SK-N-SH (cell line): ENCODE data around the gene PLS3. TPM values are rescaled to one million over a fixed set of nuclear protein-coding genes. Genes with fewer than 3 reads are reported as not detected.

ENCODE experiments used
- CTCF ChIA-PET: fragments of 300-600, 350-600 bp; formaldehyde crosslinking; extraction: SDS; loops from one replicate; lab custom pipeline; 2021; lab: Yijun Ruan, JAX
- POLR2A ChIA-PET: fragments of 350-600 bp; sonication (Branson Sonifier 250); formaldehyde crosslinking; extraction: SDS; loops from one replicate; lab custom pipeline; 2020; ENCODE audit warnings: antibody characterized with exemption, inconsistent platforms; lab: Yijun Ruan, JAX
- DNase-seq: peaks from one replicate; pipeline ENCODE4 v3.0.0; 2012
- H2AFZ ChIP-seq: fragments of 200-600 bp; sonication (generic); 2 replicates; pipeline ENCODE4 v1.8.1; 2016; ENCODE audit warnings: antibody characterized with exemption, mild to moderate bottlenecking, low read depth
- H3F3A ChIP-seq: fragments of 200-600 bp; sonication (generic); replicated peaks from 2 replicates; pipeline ENCODE3; 2016; ENCODE audit warnings: antibody characterized with exemption, mild to moderate bottlenecking; ENCODE audit not compliant: insufficient read depth
- H3K27ac ChIP-seq, 2 experiments: fragments of 200-500 bp in 1 of 2; fragments of 200-600 bp in 1 of 2; sonication (Bioruptor generic) in 1 of 2; sonication (generic), shearing (Covaris generic) in 1 of 2; 2 replicates each; pipeline versions ENCODE4 v1.5.1 to v1.6.1; 2014 to 2016; ENCODE audit warnings: low read depth in 2 of 2, inconsistent platforms in 1 of 2, low read length in 1 of 2, mild to moderate bottlenecking in 1 of 2, mixed read lengths in 1 of 2
- H3K27me3 ChIP-seq: fragments of 200-600 bp; sonication (generic), shearing (Covaris generic); 2 replicates; pipeline ENCODE4 v1.6.1; 2016; ENCODE audit warnings: mixed run types; ENCODE audit not compliant: insufficient read depth
- H3K36me3 ChIP-seq, 2 experiments: fragments of 200-500 bp in 1 of 2; fragments of 200-600 bp in 1 of 2; sonication (Bioruptor generic) in 1 of 2; sonication (generic) in 1 of 2; replicated peaks in 1 of 2; 2 replicates each; pipeline versions ENCODE3 to v1.5.1; 2014 to 2016; ENCODE audit warnings: low read length in 1 of 2, mild to moderate bottlenecking in 1 of 2; ENCODE audit not compliant: insufficient read depth in 2 of 2, control insufficient read depth in 1 of 2
- H3K4me1 ChIP-seq, 2 experiments: fragments of 200-500 bp in 1 of 2; fragments of 200-600 bp in 1 of 2; sonication (Bioruptor generic) in 1 of 2; sonication (generic), shearing (Covaris generic) in 1 of 2; 2 replicates each; pipeline versions ENCODE4 v1.5.1 to v1.6.1; 2014 to 2016; ENCODE audit warnings: low read depth in 1 of 2, low read length in 1 of 2, mixed run types in 1 of 2; ENCODE audit not compliant: insufficient read depth in 2 of 2, control insufficient read depth in 1 of 2
- H3K4me2 ChIP-seq: fragments of 200-600 bp; sonication (generic), shearing (Covaris generic); 2 replicates; pipeline ENCODE4 v1.6.1; 2017; ENCODE audit warnings: mixed run types
- H3K4me3 ChIP-seq, 2 experiments: fragments of 200-500 bp in 1 of 2; fragments of 200-600 bp in 1 of 2; sonication (Bioruptor generic) in 1 of 2; sonication (generic), shearing (Covaris generic) in 1 of 2; 2 replicates each; pipeline versions ENCODE4 v1.5.1 to v1.8.1; 2014 to 2016; ENCODE audit warnings: low read depth in 2 of 2, inconsistent platforms in 1 of 2, low read length in 1 of 2, mild to moderate bottlenecking in 1 of 2, mixed read lengths in 1 of 2, moderate library complexity in 1 of 2
- H3K79me2 ChIP-seq: fragments of 200-600 bp; sonication (generic); 2 replicates; pipeline ENCODE4 v1.8.1; 2017; ENCODE audit warnings: mild to moderate bottlenecking; ENCODE audit not compliant: insufficient read depth
- H3K9ac ChIP-seq: fragments of 200-600 bp; sonication (generic); 2 replicates; pipeline ENCODE4 v1.6.1; 2017; ENCODE audit warnings: mixed run types
- H3K9me2 ChIP-seq: fragments of 200-600 bp; sonication (generic); 2 replicates; pipeline ENCODE4 v1.6.1; 2017; ENCODE audit warnings: mixed run types
- H3K9me3 ChIP-seq: fragments of 200-600 bp; sonication (generic); 2 replicates; pipeline ENCODE4 v1.6.1; 2017; ENCODE audit warnings: mixed run types, mild to moderate bottlenecking, moderate library complexity
- H4K20me1 ChIP-seq: fragments of 200-600 bp; sonication (generic); 2 replicates; pipeline ENCODE4 v1.6.1; 2017; ENCODE audit warnings: mild to moderate bottlenecking, mixed run types; ENCODE audit not compliant: insufficient read depth
- EZH2phosphoT487 ChIP-seq: fragments of 200-600 bp; sonication (generic); IDR thresholded peaks from 2 replicates; pipeline ENCODE4 v1.6.1; 2017; ENCODE audit warnings: low read depth, mixed run types, mild to moderate bottlenecking, antibody characterized with exemption, moderate library complexity, borderline replicate concordance
- MXI1 ChIP-seq: IDR thresholded peaks from 2 replicates; pipeline ENCODE4 v1.6.1; 2012; ENCODE audit warnings: mild to moderate bottlenecking, low read depth, low read length, improper control_type of control experiment
- POLR2AphosphoS5 ChIP-seq: IDR thresholded peaks from 2 replicates; pipeline ENCODE4 v1.6.1; 2012; ENCODE audit warnings: low read depth, low read length
- RAD21 ChIP-seq: IDR thresholded peaks from 2 replicates; pipeline ENCODE4 v1.6.1; 2012; ENCODE audit warnings: mild to moderate bottlenecking, low read length
- RFX5 ChIP-seq: IDR thresholded peaks from 2 replicates; pipeline ENCODE4 v1.6.1; 2012; ENCODE audit warnings: mild to moderate bottlenecking, improper control_type of control experiment, low read length
- RXRA ChIP-seq: IDR thresholded peaks from 2 replicates; pipeline ENCODE4 v1.4.0; 2012; ENCODE audit warnings: low read depth, mild to moderate bottlenecking, borderline replicate concordance
- TAF1 ChIP-seq: IDR thresholded peaks from 2 replicates; pipeline ENCODE4 v1.6.1; 2012; ENCODE audit warnings: low read depth, mild to moderate bottlenecking, low read length, moderate library complexity, borderline replicate concordance
- TEAD4 ChIP-seq: IDR thresholded peaks from 2 replicates; pipeline ENCODE4 v1.4.0; 2012; ENCODE audit warnings: mild to moderate bottlenecking, borderline replicate concordance; ENCODE audit not compliant: insufficient read depth
- WGBS: methylation state at CpG from one replicate; pipeline ENCODE4 v1.1.6; 2017; ENCODE audit warnings: low lambda C conversion rate; 5-methylcytosine and 5-hydroxymethylcytosine counted together
- polyA plus RNA-seq, 3 experiments: library from polyadenylated mRNA; depleted of rRNA; stranded (reverse); fragments of >200 nt; gene quantifications; 2 replicates each; pipeline ENCODE4 v1.2.3, GENCODE V29; 2012
- TF ChIP-seq, protein P1 (sequence below): IDR thresholded peaks from 2 replicates; pipeline ENCODE4 v1.4.0; 2012; ENCODE audit warnings: low read depth, borderline replicate concordance
- TF ChIP-seq, protein P2 (sequence below): fragments of 150-350 bp; IDR thresholded peaks from 2 replicates; pipeline ENCODE4 v1.6.1; 2017; ENCODE audit warnings: antibody characterized with exemption, low read length, low read depth, borderline replicate concordance
- TF ChIP-seq, protein P3 (sequence below): fragments of 150-350 bp; IDR thresholded peaks from 2 replicates; pipeline ENCODE4 v1.6.1; 2016; ENCODE audit warnings: mild to moderate bottlenecking, low read depth, low read length
- TF ChIP-seq, protein P4 (sequence below): IDR thresholded peaks from 2 replicates; pipeline ENCODE4; 2012

The PLS3 gene
- polyA plus RNA-seq, 1 of the 3 experiments (the other 2 are of a cell fraction), result 35.7 TPM

DNA sequence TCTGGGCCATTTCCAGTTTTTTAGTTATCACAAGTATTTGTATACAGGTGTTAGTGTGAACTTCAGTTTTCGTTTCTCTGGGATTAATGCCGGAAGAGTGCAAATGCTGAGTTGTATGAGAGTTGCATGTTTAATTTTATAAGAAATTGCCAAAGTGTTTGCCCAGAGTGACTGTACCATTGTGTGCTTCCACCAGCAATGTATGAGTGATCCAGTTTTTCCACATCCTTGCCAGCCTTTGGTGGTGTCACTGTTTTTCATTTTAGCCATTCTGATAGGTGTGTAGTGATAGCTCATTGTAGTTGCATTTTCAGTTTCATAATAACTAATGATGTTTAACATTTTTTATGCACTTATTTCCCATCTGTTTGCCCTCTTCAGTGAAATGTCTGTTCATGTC, 18.4 kb downstream of the PLS3 start:
- Histone ChIP-seq H3K9ac (no peak overlapping the region), H3K4me1 (peaks cover 0 to 21% of the 10 kb centered on the region in 2 experiments; a peak in 1 of 4 replicates), H2AFZ (no peak overlapping the region), H3K27me3 (no peaks in the 10 kb centered on the region), H3K4me3 (no peak overlapping the region), H3K79me2 (peaks cover 71% of the 10 kb centered on the region), H3K9me3 (no peaks in the 10 kb centered on the region), H3K36me3 (no peaks in the 10 kb centered on the region), H3K9me2 (no peaks in the 10 kb centered on the region), H3F3A (peaks cover 4% of the 10 kb centered on the region), H4K20me1 (no peaks in the 10 kb centered on the region), H3K27ac (no peak overlapping the region), H3K4me2 (no peak overlapping the region)
- 38% methylated on average over 2 of the region's 2 CpGs for WGBS
- CTCF ChIA-PET, result no interaction called here
- TF ChIP-seq, protein P1, sequence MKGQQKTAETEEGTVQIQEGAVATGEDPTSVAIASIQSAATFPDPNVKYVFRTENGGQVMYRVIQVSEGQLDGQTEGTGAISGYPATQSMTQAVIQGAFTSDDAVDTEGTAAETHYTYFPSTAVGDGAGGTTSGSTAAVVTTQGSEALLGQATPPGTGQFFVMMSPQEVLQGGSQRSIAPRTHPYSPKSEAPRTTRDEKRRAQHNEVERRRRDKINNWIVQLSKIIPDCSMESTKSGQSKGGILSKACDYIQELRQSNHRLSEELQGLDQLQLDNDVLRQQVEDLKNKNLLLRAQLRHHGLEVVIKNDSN, result no peak
- no peak for TF ChIP-seq POLR2AphosphoS5
- TF ChIP-seq EZH2phosphoT487, result no peak
- TF ChIP-seq, protein P2, sequence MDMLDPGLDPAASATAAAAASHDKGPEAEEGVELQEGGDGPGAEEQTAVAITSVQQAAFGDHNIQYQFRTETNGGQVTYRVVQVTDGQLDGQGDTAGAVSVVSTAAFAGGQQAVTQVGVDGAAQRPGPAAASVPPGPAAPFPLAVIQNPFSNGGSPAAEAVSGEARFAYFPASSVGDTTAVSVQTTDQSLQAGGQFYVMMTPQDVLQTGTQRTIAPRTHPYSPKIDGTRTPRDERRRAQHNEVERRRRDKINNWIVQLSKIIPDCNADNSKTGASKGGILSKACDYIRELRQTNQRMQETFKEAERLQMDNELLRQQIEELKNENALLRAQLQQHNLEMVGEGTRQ, result no peak
- TF ChIP-seq RFX5, result no peak
- TF ChIP-seq MXI1, result no peak
- TF ChIP-seq TEAD4, result no peak
- TF ChIP-seq RAD21, result no peak
- TF ChIP-seq, protein P3, sequence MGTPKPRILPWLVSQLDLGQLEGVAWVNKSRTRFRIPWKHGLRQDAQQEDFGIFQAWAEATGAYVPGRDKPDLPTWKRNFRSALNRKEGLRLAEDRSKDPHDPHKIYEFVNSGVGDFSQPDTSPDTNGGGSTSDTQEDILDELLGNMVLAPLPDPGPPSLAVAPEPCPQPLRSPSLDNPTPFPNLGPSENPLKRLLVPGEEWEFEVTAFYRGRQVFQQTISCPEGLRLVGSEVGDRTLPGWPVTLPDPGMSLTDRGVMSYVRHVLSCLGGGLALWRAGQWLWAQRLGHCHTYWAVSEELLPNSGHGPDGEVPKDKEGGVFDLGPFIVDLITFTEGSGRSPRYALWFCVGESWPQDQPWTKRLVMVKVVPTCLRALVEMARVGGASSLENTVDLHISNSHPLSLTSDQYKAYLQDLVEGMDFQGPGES, result no peak
- TF ChIP-seq, protein P4, sequence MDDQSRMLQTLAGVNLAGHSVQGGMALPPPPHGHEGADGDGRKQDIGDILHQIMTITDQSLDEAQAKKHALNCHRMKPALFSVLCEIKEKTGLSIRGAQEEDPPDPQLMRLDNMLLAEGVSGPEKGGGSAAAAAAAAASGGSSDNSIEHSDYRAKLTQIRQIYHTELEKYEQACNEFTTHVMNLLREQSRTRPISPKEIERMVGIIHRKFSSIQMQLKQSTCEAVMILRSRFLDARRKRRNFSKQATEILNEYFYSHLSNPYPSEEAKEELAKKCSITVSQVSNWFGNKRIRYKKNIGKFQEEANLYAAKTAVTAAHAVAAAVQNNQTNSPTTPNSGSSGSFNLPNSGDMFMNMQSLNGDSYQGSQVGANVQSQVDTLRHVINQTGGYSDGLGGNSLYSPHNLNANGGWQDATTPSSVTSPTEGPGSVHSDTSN, result no peak
- POLR2A ChIA-PET, result no interaction called here
- DNase-seq, result no peak

DNA sequence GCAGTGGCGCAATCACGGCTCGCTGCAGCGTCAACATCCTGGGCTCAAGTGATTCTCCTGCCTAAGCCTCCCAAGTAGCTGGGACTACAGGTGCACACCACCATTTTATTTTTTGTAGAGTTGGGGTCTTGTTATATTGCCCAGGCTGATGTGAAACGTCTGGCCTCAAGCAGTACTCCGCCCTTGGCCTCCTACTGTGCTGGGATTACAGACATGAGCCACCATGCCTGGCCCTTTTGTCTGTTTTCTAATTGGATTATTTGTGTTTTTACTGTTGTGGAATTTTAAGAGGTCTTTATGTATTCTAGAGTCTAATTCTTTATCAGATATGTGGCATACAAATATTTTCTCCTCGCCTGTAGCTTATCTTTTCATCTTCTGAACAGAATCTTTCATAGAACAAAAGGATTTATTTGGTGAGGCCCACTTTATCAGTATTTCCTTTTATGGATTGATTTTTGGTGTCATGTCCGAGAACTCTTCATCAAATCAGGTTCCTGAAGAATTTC, 18.9 kb downstream of the PLS3 start:
- Histone ChIP-seq H3K9ac (no peak overlapping the region), H3K4me1 (peaks cover 0 to 23% of the 10 kb centered on the region in 2 experiments; a peak in 1 of 4 replicates), H3K4me2 (no peak overlapping the region), H2AFZ (no peak overlapping the region), H3K36me3 (no peaks in the 10 kb centered on the region), H4K20me1 (no peaks in the 10 kb centered on the region), H3K27ac (no peak overlapping the region), H3F3A (peaks cover 6% of the 10 kb centered on the region), H3K4me3 (no peak overlapping the region), H3K27me3 (no peaks in the 10 kb centered on the region), H3K9me2 (no peaks in the 10 kb centered on the region), H3K9me3 (no peaks in the 10 kb centered on the region), H3K79me2 (peaks cover 66% of the 10 kb centered on the region)
- WGBS, result 42% methylated on average over 8 of the region's 8 CpGs
- CTCF ChIA-PET, result no interaction called here
- POLR2A ChIA-PET, result no interaction called here
- no peak for TF ChIP-seq RXRA
- TF ChIP-seq TAF1, result no peak
- no peak for DNase-seq
